ENCODE results near the gene SATB2. TPM values are rescaled to one million over a fixed set of nuclear protein-coding genes. Genes with fewer than 3 reads are reported as not detected.
A peak's percentile ranks its signal among the peaks of the same experiment; 100 is the strongest.

SATB2 gene
- total RNA-seq, 1 experiment from 2014 or later: 22.1 TPM

GRCh38 chr2:199316851-199317250 lies 140.9 kb downstream of the SATB2 start (continued):
- TF ChIP-seq JUN (CRISPR knock-in tag; IDR thresholded peaks at IDR 0.05): no peak
- no peak for TF ChIP-seq NR1H2 (CRISPR knock-in tag; IDR thresholded peaks at IDR 0.05)
- no peak for TF ChIP-seq ATF2 (CRISPR knock-in tag; IDR thresholded peaks at IDR 0.05; ENCODE audit: borderline replicate concordance, low read depth)

- H3K27me3 Mint-ChIP-seq (ENCODE audit: low read depth): no peaks in the 10 kb centered on the region
- peaks cover under 1% of the 10 kb centered on the region for H3K4me1 Mint-ChIP-seq
- TF ChIP-seq OVOL2 (CRISPR knock-in tag; IDR thresholded peaks at IDR 0.05; ENCODE audit: borderline replicate concordance): no peak
- no peak for TF ChIP-seq ATF3 (CRISPR knock-in tag; conservative IDR thresholded peaks at IDR 0.05)
- no peak for TF ChIP-seq EMX1 (CRISPR knock-in tag; IDR thresholded peaks at IDR 0.05)
- no peak for TF ChIP-seq JAZF1 (CRISPR knock-in tag; IDR thresholded peaks at IDR 0.05)
- TF ChIP-seq ETV6 (CRISPR knock-in tag; IDR thresholded peaks at IDR 0.05): no peak
- TF ChIP-seq ATF6 (CRISPR knock-in tag; IDR thresholded peaks at IDR 0.05): no peak
- no peak for TF ChIP-seq ERG (CRISPR knock-in tag; IDR thresholded peaks at IDR 0.05)
- no peak for TF ChIP-seq ATF2 (CRISPR knock-in tag; IDR thresholded peaks at IDR 0.05; ENCODE audit: borderline replicate concordance, low read depth)
- TF ChIP-seq E2F4 (CRISPR knock-in tag; IDR thresholded peaks at IDR 0.05; ENCODE audit: borderline replicate concordance, low read depth): no peak
- DNase-seq (ENCODE audit: low spot score) (peak; percentile 19), ATAC-seq (no peak; the same call in 1 of the 2 replicates)
- CTCF ChIA-PET: no interaction called here
- no peaks in the 10 kb centered on the region for H3K36me3 Mint-ChIP-seq
- H3K4me3 Mint-ChIP-seq: no peak overlapping the region
- POLR2A ChIA-PET: no interaction called here
- no peaks in the 10 kb centered on the region for H3K9me3 Mint-ChIP-seq
- H3K27ac Mint-ChIP-seq: no peak overlapping the region
Measured at GRCh38 chr2:199315299-199316179, 142.2 kb downstream of the SATB2 start.

GRCh38 chr2:199312931-199313330 lies 144.8 kb downstream of the SATB2 start:
- DNase-seq (ENCODE audit: low spot score) (no peak), ATAC-seq (no peak)
- H3K4me1 Mint-ChIP-seq: no peaks in the 10 kb centered on the region
- no peaks in the 10 kb centered on the region for H3K27me3 Mint-ChIP-seq (ENCODE audit: low read depth)
- ChIA-PET CTCF (no interaction called here), POLR2A (no interaction called here)
- H3K27ac Mint-ChIP-seq: no peak overlapping the region
- H3K4me3 Mint-ChIP-seq: no peak overlapping the region
- no peaks in the 10 kb centered on the region for H3K9me3 Mint-ChIP-seq
- peaks cover under 1% of the 10 kb centered on the region; the same call in 1 of the 2 replicates for H3K36me3 Mint-ChIP-seq
- no peak for TF ChIP-seq USF1 (CRISPR knock-in tag; IDR thresholded peaks at IDR 0.05)
- TF ChIP-seq STAT6 (CRISPR knock-in tag; conservative IDR thresholded peaks at IDR 0.05; ENCODE audit: low read depth): no peak
- no peak for TF ChIP-seq JAZF1 (CRISPR knock-in tag; IDR thresholded peaks at IDR 0.05)
- TF ChIP-seq EMX1 (CRISPR knock-in tag; IDR thresholded peaks at IDR 0.05): no peak
- TF ChIP-seq NR3C1 (CRISPR knock-in tag; conservative IDR thresholded peaks at IDR 0.05; ENCODE audit: low read depth): no peak
- TF ChIP-seq OVOL2 (CRISPR knock-in tag; IDR thresholded peaks at IDR 0.05; ENCODE audit: borderline replicate concordance): no peak

Data from WTC11 (cell line).